NT2/D1 (cell line): ENCODE measurements around the gene NUMA1.

Experiments
- YY1 ChIP-seq: IDR thresholded peaks from 2 replicates; pipeline ENCODE4 v1.6.1; 2011; ENCODE audit not compliant: insufficient read length, insufficient read depth
- ZNF274 ChIP-seq: IDR thresholded peaks from 2 replicates; pipeline ENCODE4 v1.6.1; 2011; ENCODE audit warnings: mild to moderate bottlenecking, low read depth, low read length

DNA sequence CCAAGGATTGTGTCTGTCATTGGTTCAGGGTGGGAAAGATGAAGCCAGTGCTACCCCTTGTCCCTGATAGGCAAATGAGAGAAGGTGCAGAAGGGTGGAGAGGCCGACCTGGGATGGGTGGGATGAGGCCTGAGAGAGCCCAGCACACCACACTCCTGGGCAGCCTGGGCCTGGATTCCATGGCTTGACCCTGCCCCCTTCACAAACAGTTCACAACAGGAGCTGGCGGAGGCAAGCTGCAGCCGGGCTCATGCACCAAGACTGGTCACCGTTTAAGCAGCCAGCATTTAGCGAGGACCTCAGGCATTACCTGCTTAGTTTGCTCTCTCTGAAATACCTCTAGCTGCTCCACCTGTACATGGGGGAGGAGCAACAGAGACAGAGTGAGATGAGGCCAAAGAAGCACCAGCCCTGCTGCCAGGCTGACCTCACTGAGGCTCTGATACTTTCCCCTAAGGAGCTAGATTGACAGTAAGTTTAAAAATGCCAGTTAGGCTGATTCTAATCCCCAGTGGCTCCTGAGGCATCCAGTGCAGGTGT lies 68.2 kb downstream of the NUMA1 start:
- TF ChIP-seq YY1 (no peak), ZNF274 (no peak)
